Hypothalamus (tissue), 51 donors: ENCODE data around the gene CFAP69.
"Not testable (repeated sequence)": the region's sequence is repeated elsewhere in the genome, so short reads cannot be mapped to it uniquely, and the experiment has no call there.

Experiments used
- DNase-seq, 51 donors: peaks; one replicate each; lab custom pipeline; 2025; lab: John Stamatoyannopoulos, UW

CFAP69 gene

DNA sequence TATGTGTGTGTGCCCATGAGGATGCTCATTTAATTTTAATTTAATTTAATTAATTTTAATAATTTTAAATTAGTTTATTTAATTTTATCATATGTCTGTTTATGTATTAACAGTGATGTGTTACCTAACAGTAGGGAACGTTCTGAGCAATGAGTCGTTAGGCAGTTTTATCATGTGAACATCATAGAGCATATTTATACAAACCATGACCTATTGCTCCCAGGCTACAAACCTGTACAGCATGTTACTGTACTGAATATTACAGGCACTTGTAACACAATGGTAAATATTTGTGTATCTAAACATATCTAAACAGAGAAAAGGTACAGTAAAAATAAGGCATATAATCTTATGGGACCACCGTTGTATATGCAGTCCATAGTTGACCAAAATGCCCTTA lies 13.7 kb upstream of the CFAP69 start:
- DNase-seq: no peak

GRCh38 chr7:90232430-90232829 lies 12.5 kb upstream of the CFAP69 start:
- DNase-seq: no peak

DNA sequence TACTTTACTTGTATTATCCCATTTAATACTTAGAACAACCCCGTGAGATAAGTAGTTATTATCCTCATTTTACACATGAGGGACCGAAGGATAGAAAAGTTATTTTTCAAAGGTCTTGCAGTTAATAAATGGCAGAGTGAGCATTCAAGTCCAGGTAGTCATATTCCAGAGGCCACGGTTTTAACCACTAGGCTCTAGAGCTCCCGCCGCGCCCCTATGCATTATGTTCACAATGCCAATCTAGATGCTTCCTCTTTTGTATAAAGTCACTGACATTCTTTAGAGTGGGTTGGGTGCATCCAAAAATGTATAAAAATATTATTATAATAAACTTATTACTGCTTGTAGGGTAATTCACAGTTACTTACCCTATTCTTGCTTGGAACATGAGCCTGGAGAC lies 11.4 kb upstream of the CFAP69 start:
- DNase-seq: no peak

GRCh38 chr7:90236721-90237289 lies 8.2 kb upstream of the CFAP69 start:
- DNase-seq: no peak

DNA sequence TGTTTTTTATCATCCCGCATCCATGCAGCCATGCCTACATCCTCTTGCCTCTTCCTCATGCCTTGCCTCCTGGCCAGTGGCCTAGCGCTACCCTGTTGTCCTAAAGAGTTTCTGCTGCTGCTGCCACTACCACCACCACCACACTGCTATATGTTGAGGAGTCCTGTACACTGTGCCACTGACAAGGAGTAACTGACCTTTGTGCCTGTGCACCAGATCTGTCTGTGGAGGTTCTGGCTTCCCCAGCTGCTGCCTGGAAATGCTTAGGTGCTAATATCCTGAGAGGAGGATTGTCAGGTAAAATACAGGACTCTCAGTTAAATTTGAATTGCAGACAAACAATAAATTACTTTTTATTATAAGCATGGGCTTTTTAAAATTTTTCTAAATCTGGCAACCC lies 7.0 kb upstream of the CFAP69 start:
- no peak for DNase-seq

DNA sequence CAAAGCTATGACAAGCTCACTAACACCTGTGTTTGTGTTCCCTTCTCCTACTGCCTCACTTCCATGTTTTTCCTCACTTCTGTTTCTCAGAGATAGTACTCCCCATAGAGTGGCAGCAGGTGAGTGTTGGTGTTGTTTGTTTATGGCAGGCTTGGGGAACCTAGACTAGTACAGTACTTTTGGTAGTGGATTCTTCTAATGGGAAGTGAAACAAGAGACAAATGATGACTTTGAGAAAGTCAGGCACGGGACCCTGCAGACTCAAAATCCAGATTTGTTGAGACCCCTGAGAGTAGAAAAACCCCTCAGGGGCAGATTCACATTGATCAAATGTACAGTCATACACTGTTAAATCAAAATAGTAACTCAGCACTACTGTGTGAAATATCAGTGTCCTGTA lies 6.4 kb upstream of the CFAP69 start:
- DNase-seq: no peak

DNA sequence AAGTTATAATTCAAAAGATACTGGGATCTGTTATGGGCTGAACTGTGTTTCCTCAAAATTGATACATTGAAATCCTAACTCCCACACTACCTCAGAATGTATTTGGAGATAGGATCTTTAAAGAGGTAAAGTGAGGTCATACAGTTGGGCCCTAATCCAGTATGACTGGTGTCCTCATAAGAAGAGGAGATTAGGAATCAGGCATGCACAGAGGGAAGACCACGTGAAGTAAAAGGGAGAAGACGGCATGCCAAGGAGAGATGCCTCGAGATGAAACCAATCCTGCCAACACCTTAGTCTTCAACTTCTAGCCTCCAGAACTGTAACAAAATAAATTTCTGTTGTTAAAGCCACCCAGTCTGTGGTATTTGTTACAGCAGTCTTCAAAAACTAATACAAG lies 5.9 kb upstream of the CFAP69 start:
- no peak for DNase-seq

- no peak for DNase-seq
These were observed 5.2 kb upstream of the CFAP69 start for GRCh38 chr7:90239625-90240228.

- DNase-seq: no peak
These were observed 2.4 kb upstream of the CFAP69 start for GRCh38 chr7:90242369-90243168.

DNA sequence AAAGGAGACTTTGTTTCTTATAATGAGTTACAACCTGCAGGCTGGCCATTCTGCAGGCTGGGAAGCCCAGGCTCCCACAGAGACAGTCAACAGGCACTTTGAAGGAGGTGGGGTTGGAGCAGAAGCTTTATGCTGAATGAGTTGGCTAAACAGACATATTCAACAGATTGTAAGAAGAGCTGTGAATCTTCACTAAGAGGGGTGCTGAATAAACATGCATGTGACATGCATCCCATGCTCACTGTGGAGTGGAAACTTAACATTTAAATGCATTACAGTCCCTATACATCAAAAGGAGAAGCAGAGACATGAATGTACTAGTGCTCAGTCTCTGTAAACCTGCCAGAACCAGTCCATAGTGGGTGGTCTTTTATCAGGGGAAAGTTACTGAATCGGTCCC lies 1.4 kb upstream of the CFAP69 start:
- no peak for DNase-seq

GRCh38 chr7:90244565-90244908 lies 437 bp upstream of the CFAP69 start:
- no peak for DNase-seq

GRCh38 chr7:90246171-90246570 lies 1.2 kb downstream of the CFAP69 start:
- DNase-seq: no peak

DNA sequence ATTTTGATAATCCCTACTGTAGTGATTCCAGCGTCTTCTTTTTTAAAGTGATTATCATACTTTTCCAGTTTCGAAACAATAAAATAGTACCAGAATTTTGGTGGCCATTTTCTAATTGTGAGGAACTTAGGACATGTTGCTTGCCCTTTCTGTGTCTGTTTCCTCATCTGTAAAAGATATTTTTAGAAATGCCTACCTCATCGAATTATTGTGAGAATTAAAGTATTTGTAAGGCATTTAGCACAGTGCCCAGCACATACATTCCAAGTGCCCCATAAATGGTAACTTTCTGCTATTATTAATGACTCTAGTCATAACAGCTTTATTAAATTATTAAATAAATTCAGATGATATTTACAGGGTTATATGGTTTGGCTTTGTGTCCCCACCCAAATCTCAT lies 3.7 kb downstream of the CFAP69 start:
- DNase-seq: no peak

GRCh38 chr7:90250601-90251303 lies 5.8 kb downstream of the CFAP69 start:
- no peak for DNase-seq

DNA sequence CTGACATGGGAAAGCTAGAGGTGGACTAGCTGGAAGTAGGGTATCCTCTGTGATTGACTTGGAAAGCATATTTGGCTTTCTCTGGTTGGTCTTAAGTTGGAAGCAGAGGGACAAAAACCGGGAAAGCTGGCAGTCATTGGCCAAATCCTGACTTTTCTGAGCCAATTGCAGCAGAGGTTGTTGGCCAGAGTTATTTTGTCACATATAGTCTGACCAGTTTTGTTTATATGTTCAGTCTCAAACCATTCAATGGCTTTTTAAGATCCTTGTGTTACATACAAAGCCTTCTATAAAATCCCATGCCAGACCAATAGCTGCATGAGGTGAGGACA lies 6.3 kb downstream of the CFAP69 start:
- DNase-seq: no peak

DNA sequence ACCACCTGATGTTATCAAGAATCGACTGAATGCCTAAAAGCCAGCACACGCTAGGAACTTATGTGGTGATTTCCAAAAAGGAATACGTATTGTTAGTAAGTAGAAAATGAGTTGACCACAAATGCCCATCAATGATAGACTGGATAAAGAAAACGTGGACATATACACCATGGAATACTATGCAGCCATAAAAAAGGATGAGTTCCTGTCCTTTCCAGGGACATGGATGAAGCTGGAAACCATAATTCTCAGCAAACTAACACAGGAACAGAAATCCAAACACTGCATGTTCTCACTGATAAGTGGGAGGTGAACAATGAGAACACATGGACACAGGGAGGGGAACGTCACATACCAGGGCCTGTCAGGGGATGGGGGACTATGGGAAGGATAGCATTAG lies 11.0 kb downstream of the CFAP69 start:
- not testable (repeated sequence) for DNase-seq

GRCh38 chr7:90256778-90257177 lies 11.8 kb downstream of the CFAP69 start:
- DNase-seq: no peak

DNA sequence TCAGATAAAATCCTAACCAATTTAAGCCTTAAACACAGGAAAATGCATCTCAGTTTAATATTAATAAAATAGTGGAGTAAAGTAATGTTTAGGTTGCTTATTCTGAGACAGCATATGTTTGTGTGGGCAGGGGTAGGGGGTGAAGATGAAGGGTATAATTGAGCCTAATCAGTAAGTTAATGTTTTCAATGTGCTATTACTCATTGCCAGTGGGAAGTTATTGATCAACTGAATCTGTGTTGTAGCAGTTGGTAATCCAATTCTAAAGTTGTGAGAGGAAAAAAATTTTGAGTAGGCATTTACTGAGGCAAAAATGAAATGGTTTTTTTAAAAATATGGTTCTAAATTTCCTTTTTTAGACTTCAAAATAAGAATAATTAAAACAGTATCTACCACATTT lies 16.5 kb downstream of the CFAP69 start:
- no peak for DNase-seq

DNA sequence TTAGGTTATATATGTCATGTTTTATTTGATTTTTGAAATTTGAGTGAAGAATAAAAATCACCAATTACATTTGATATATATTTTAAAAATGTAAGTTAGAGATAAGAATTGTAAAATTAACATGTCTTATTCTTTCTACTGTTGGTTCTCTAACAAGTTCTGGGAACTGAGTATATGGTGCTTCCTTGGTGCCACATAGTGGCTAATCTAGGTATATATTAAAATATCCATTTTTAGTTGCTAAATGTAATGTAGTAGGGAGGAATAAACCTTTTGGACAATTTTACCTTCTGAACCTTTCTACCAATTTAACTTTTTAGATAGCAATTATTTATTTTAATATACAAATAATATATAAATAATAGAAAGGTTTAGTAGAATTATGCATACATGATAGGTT lies 17.5 kb downstream of the CFAP69 start:
- DNase-seq: no peak

- DNase-seq: no peak
These were observed 21.8 kb downstream of the CFAP69 start for GRCh38 chr7:90266808-90267207.

- DNase-seq: no peak
These were observed 22.4 kb downstream of the CFAP69 start for GRCh38 chr7:90267263-90267858.

GRCh38 chr7:90269163-90269562 lies 24.2 kb downstream of the CFAP69 start:
- no peak for DNase-seq
